Measurements from ENCODE around the gene RRAS.

DNA sequence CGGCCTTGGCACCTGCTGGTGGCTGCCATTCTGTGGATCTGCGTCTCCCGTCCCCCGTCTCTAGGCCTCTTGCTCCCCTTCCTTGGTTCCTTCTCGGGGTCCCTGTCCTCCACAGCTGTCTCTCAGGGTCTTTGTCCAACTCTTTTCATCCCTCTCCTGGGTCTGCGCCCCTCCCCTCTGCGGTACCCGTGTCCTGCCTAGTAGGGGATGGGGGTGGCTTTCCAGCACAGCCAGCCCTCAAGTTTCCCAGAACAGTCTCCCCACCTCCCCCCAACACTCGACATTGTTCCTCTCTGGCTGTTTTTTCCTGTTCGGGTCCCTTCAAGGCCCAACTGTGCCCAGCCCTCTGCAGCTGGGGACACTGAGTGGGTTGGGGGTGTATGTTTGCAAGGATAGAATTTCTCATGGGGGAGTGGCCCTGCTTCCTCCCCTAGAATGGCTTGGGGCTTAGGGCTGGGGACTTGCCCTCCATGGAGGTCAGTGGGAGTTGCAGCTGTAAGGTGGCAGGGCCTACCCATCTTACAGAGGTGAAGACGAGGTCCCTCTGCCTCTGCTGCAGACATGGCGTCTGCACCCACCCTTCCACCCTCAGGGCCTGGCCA lies 48.7 kb upstream of the RRAS start:
- TF ChIP-seq POLR2A (IDR thresholded peaks at IDR 0.05): no peak
- TF ChIP-seq CTCF (IDR thresholded peaks at IDR 0.05): no peak

Measured in right lobe of liver (tissue), 4 donors.